Measurements from ENCODE around the gene CRISPLD2.
"Not testable (repeated sequence)": the region's sequence is repeated elsewhere in the genome, so short reads cannot be mapped to it uniquely, and the experiment has no call there.

The CRISPLD2 gene

GRCh38 chr16:84933774-84934631 is 114.2 kb downstream of the CRISPLD2 start:
- no peak for DNase-seq

GRCh38 chr16:84937196-84938005 is 117.6 kb downstream of the CRISPLD2 start:
- no peak for DNase-seq

- not testable (repeated sequence) for DNase-seq
Observed at GRCh38 chr16:84938616-84939015, 118.8 kb downstream of the CRISPLD2 start.

GRCh38 chr16:84940670-84941551 is 121.1 kb downstream of the CRISPLD2 start:
- DNase-seq, result no peak

DNA sequence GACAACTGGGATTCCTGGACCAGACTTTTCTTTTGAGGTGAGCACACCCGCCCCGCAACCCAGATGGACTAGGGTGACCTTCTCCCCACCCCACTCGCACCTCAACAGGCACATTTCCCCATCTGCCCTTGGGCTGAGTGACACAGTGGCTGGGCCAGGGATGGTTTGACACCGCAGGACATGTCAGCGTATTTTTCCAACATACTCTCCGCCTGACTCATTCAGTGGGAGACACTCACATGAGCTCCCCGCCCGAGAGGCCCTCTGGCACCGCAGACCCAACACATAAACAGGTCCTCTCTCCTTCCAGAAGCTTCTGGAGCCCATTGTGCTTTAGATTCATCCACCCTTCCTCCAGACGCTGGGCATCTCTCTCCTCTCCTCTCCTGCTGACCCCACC is 122.1 kb downstream of the CRISPLD2 start:
- no peak for DNase-seq

DNA sequence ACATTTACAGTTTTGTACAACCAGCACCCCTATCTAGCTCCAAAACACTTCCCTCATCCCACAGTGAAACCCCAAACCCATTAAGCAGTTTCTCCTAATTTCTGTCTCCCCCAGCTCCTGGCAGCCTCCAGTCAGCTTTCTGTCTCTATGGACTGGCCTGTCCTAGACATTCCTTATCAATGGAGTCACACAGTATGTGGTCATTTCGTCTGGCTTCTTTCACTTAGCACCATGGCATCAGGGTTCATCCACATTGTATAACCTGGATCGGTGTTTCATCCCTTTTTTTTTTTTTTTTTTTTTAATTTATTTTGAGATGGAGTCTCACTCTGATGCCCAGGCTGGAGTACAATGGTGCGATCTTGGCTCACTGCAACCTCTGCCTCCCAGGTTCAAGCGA is 123.0 kb downstream of the CRISPLD2 start:
- no peak for DNase-seq

GRCh38 chr16:84943620-84944019 is 123.8 kb downstream of the CRISPLD2 start:
- DNase-seq, result no peak

DNA sequence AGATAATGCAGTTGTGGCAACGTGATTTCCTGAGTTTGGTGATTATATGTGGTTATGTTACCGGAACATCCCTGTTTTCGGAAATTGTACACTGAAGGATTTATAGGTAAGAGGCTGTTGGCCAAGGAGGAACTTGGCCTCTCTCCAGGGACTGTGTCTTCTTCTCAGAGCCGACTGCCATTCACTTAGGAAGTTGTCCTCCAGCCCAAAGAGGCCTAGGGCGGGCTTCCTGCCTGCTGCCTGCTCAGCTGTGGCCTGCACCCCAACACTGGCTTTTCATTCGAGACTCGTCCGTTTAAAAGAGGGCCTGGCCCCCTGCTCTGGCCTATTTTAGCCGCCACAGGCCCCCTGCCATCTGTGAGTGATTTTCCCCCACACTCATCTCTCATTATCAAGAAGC is 127.2 kb downstream of the CRISPLD2 start:
- DNase-seq, result peak; percentile 27

DNA sequence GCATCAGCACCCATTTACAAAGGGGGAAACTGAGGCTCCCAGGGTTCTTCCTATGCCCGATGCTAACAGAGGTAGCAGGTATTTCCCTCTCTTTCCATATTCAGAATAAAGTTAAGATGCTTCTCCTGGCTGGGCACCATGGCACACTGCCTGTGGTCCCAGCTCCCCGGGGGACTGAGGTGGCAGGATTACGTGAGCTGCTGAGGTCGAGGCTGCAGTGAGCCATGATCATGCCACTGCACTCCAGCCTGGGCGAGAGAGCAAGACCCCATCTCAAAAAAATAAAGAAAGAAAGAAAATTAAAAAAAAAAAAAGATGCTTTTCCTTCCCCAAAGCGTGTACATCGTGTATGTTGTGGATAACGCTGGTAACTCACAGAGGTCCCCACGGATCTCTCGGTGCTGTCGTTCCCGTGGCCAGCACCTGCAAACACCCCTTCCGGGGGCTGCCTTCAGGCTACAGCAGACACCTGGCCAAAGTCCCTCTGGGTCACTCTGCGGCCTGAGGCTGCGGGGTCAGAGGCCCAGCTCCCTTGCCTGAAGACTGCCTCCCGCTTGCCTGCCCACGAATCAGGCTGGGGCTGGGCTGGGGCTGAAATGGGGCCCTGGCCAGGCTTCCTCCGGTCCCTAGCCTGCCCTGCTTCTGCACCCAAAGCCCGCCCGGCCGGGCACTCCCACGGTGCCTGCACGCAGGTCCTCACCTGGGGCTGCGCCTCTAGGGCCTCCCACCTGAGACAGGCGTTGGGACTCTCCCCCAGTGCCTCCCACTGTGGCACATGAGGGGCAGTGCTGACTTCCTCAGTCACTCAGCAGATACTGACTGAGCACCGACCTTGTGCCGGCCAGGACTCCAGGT is 128.4 kb downstream of the CRISPLD2 start:
- DNase-seq, result no peak

GRCh38 chr16:84948851-84949610 is 129.2 kb downstream of the CRISPLD2 start:
- DNase-seq, result no peak

DNA sequence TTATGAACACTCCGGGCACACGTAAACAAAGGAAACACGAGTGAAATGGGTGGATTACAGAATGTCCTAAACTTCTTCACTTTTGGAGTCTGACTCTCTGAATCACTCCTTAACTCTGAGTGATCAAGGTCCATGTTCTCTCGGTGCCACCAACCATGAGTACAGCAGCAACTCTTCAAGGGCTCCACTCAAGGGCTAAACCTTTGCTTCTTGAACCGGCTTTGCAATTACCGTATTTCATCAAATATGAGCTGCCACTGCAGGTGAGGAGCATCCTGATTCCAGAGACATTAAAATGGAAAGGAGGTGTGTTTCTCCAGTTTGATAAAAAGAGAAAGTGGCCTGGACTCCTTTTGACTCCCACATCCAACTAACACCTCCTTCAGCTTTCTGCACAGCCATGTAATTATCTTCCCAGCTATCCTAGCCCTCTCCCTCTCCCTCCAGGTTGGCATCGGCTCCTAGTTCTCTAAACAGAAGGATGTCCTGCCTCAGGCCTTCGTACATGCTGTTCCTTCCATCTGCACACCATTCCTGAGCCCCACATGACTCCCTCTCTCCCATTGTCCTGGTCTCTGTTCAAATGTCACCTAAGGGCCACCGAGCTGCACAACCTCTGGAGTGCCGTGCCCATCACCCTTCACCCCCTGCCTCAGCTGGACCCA is 130.1 kb downstream of the CRISPLD2 start:
- DNase-seq, result no peak

- peak; percentile 27 for DNase-seq
Observed at GRCh38 chr16:84950906-84951305, 131.1 kb downstream of the CRISPLD2 start.

DNA sequence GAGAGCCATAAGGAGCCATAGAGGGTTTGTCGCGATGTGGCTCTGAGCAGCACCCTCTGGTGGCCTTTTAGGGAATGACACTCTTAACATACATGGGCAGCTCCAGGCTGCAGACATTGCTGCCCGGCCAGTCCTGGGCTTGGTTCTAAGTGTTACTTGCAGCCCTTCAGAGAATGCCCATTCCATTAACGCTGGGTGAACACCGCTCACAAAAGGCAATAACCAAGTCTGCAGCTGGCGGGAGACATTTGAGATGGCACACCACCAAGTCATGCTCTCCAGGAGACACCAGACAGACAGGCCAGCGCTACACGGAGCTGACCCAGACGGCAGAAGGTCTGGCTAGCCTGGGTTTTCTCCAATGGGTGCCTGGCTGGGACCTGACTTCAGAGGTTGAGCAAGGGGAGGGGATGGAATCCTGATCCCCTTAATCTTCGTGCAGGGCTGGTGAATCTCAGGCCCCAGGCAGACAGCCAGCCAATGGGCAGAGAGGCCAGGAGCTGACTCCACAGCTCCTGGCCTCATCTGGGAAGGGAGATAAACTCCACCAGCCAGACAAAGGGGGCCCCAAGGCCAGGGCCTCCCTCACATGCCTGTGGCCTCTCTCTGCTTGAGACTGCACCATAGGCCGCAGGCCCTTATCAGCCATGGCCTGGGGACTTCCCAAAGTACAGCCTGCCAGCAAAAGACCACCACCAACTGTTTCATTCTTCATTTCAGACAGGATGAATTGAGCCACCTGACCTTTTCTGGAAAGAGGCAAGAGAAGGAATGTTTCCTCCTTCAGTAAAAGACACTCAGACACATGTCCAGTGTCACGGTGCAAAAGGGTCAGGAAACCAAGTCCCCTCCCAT is 132.8 kb downstream of the CRISPLD2 start:
- peak; percentile 68 for DNase-seq

- DNase-seq, result no peak
Observed at GRCh38 chr16:84953190-84953746, 133.5 kb downstream of the CRISPLD2 start.

DNA sequence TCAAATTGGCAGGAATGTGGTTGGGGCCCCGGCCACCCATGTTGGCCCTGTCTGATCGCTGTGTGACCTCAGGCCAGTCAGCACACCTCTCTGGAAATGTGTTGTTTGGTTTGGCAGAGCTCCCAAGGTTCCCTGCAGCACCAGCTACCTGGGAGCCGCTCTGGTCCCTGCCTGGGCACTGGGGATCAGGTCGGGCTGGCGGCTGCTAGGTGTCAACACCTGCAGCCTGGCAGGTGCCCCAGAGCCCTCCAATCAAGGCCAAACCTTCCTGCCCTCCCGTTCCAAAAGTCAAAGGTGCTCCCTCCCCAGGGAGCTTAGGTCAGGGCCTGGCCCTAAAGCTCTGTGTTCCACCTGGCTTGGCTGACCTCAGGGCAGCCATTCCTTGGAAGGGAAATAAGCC is 135.6 kb downstream of the CRISPLD2 start:
- no peak for DNase-seq

DNA sequence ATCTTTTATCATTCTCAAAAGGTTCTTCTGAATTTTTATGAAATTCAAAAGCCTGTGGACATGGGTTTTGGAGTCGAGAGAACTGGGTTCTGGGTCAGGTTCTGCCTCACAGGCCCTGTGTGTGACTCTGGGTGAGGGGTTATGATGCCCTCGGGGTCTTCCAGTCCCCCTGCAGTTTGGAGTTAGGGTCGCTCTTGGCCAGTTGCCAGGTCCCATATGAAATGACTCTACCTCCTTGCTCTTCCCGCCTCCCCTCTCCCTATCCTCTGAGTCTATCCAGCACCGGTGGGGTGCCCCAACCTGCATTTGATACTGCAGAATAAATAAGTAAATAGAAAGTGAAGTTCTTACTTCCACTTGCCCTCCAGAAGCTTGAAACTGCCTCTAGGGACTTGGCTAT is 137.4 kb downstream of the CRISPLD2 start:
- no peak for DNase-seq

DNA sequence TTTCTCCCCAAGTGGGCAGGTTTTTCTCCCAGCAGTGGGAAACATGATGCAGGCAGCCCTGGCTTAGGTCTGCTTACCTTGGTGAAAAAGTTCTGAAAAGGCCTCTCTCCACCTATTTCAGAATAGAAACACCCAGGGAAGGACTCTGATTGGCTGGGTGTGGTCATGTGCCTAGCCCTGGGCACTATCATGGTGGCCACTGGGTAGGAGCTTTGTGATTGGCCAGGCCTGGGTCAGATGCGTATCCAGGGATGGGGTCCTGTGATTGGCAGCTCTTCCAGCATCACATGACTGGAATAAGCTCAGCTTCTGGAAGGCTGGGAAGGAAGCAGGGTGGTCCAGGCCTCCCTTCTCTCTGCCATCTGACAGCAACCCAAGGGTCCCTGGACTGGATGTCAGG is 138.0 kb downstream of the CRISPLD2 start:
- DNase-seq, result no peak

All from CD4-positive, alpha-beta T cell treated with Interleukin-15 for 1 hour (primary cell).